GM18519 (cell line): ENCODE results near the gene ABHD17A.

Experiments
- ATAC-seq: cut with Tn5 transposase; IDR thresholded peaks from one replicate; pipeline ENCODE4 v1.9.1; 2021; ENCODE audit warnings: mild to moderate bottlenecking, moderate library complexity; ENCODE audit not compliant: unreplicated experiment, low FRiP score

Gene ABHD17A

DNA sequence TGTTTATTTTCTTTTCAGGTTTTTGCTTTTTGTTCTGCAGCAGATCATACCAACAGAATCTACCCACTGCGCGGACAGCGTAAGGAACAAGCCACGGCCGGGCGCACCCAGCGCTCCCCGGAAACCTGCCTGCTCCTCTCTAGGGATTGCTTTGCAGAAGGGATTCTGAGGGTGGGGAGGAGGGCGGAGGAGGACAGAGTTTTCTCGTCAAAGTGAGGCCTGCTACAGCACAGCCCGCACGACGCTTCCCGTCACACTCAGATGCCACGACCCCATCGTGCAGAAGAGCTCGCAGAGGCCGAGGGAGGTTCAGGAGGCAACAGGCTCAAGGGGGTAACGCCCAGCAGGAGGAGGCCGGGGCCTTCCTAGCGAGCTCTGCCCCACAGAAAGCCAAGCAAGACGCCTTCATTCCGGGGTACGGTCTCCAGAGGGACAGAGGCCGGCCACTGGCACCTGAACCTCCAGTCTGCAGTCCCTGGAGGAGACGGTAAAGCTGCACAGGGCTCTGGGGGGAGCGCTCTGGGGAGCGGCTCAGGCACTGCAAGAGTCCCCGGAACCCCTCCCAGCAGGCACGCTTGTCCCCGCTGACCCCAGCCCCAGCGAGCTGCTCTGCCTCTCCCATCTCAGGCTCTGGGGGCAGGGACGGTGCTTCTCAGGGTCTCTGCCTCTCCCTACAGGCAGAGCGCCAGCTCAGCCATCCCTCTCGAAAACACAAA, 43.9 kb downstream of the ABHD17A start:
- no peak for ATAC-seq

DNA sequence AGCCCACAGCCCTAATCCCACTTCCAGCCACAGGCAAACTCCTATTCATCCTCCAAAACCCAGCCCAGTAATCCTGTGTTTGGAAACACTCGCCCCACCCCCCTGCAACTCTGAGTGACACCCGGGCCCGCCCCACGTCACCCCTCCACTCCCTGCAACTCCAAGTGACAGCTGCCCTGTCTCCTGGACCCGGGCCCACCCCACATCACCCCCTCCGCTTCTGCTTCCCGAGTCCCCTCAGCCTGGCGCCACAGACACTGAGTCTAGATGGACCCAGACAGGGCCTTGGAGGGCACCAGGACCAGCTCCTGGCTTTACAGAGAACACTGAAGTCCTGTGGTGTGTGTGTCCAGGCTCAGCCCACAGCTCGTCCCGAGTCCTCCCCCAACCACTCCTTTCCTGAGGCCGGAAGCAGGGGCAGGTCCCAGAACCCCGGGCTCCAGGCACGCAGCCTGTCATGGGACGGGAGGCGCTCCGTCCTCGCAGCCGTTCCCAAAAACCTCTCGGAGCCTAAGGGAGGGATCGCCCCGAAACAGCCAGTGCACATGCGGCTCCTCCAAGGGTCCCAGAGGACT, 44.7 kb downstream of the ABHD17A start:
- ATAC-seq = no peak

DNA sequence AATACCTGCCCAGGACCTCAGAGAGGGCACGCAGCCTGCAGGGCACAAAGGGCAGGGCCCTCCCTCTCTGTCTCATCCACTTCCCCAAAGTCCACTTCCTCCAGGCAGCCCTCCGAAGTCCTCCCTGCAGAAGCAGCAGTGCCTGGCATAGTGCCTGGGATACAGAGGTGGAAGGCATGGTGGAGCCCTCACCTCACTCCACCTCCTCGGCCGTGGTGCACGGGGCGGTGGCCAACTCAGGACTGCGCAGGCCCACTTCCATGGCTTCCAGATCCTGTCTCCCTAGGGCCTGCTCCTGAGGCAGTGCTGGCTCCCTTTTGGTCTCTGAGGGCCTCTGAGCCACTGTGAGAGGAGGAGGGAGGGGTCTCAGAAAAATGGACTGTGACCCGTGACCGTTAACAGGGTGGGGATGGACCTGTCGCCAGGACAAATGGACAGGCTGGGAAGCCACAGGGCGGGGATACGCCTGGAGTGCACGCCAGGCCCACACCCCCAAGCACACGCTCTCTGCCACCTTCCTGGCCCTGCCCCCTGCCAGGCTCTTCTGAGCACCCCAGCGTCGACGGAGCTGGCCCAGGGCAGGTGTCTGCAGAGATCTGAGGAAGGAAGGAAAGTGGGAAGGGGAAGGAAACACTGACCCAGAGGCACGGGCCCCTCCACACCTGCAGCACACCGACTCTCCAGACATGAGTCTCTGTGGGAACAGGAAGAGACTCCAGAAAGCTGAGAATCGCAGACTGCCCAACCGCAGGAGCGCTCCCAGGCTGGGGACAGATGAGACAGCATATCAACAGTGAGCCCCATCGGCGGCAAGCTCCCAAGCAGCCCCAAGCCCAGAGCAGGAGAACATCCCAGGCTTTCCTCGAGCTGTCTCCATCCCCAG, 45.4 kb downstream of the ABHD17A start:
- no peak for ATAC-seq

DNA sequence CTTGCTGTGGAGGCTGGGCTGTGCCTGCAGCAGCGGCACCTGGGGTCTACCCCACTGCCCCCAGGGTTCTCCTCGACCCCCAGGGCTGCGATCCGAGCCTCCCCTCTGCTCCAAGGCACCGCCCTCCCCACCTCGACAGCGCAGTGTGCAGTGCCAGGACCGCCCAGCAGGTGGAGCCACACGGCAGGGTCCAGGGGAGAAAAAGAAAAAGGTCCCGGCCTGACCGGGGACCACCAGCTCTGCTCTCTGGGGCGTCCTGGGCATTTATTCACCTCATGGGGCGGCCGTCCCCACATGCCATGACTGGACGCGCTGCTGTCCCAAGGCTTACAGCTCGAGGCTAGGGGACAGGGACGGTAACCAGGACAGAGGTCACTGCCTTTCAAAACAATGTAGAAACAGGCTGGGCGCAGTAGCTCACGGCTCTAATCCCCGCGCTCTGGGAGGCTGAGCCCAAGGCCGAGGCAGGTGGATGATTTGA, 47.6 kb downstream of the ABHD17A start:
- no peak for ATAC-seq

DNA sequence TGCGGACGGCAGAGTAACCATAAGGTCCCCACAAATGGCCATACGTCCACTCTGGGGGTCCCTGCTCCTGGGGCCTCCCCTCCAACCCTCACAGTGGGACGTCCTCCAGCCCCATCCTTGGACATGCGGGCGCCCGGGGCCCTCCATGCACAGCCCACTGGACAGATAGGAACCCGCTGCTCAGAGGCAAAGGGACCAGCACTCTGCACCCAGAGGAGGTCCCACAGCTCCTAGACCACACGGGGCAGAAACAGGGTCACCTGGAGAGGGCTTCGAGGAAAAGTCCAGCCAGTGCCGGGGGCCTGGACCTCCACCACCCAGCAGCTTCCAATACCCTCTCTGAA, 48.1 kb downstream of the ABHD17A start:
- no peak for ATAC-seq

DNA sequence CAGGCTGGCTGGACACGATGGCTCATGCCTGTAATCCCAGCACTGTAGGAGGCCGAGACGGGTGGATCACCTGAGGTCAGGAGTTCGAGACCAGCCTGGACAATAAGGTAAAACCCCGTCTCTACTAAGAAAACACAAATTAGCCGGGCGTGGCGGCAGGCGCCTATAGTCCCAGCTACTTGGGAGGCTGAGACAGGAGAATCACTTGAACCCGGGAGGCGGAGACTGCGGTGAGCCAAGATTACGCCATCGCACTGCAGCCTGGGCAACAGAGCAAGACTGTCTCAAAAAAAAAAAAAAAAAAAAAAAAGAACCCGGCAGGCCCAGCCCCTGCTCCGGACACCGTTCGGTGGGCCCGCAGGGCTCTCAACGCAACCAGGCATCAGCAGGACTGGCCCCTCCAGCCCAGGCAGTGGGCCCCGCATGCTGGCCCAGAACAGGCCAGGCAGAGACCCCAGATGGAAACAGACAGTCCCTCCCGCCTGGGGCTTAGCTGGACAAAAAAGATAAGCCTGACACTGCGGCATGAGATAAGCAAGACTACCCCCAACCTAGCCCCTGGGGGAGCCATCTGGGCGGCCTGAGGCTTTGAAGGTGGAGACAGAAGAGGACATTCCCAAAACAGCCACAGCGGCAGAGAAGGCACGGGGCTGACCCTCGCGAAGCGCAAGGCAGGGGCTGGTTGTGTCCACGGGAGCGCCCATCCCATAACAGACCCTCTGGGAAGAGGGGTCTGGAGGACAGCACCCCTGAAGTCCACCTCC, 48.7 kb downstream of the ABHD17A start:
- ATAC-seq = no peak

DNA sequence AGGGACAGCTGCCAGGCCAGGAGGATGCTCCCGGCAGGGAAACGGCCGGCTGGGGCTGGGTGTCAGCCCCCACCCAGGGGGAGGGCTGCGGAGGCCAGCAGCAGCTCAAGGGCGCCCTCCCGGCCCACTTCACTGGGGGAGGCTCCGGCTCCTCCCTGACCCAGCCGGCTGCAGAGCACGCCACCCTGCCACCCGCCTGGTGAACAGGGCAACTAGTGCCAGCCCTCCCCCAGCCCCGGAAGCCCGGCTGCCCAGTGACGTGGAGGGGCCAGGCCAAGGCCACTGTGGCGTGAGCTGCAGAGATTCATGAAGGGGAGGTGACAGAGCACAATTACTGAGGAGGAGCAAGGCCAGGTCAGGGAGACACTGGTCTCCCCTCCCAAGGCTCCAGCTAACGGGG, 51.8 kb downstream of the ABHD17A start:
- no peak for ATAC-seq

DNA sequence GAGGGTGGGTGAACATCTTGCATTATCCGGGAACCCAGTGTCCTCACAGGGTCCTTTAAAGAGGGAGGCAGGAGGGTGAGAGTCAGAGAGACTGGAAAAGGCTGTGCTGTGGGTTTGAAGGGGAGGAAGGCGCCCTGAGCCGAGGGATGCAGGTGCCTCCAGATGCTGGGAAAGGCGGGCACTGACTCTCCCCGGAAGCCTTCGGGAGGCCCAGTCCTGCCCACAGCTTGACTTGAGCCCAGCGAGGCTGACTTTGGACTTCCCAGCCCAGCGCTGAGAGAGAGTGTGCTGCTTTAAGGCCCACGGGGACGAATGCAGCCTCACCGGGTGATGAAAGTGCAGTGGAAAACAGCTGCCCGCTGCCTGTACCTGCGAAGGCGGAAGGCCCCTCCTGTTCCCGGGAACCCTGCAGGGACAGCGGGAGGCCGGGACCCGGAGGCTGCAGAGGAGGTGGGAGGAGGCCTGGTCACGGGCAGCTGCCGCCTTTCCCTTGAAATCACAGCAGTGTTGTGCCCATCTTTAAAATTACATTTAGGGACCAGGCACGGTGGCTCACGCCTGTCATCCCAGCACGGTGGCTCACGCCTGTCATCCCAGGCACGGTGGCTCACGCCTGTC, 53.1 kb downstream of the ABHD17A start:
- no peak for ATAC-seq

DNA sequence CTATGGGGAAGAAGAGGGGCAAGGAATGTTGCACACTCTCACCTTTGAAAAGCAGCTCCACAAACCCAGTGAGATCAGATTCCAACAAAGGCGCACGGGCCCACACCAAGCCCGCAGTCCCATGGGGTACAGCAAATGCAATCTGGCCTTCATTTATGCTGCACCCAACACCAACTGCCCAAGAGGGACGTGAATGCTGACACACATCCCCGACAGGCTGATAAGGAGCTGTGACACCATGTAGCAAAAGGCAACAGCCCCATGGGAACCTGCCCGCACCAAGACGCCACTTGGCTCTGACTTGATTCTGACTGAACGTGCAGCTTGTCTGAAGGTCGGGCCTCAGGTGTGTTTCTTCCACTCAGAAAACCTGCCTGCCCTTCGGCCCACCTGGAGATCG, 54.3 kb downstream of the ABHD17A start:
- ATAC-seq = no peak

DNA sequence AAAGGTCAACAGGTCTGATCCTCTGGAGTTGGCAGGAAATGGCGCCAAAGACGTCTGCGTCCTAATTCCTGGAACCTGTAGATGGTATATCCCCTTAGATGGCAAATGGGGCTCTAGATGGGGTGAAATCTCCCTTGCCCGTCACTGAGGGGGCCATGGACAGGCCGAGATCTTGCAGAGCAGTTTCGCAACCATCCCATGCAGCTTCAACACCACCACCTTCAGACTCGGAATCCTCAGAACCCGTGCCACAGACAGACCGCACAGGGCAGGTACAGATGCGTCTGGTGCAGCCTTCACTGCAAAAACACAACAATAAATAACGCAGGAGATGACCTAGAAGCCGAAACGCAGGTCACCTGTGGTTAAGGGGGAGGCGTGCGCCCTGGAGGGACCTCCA, 54.7 kb downstream of the ABHD17A start:
- ATAC-seq = no peak

DNA sequence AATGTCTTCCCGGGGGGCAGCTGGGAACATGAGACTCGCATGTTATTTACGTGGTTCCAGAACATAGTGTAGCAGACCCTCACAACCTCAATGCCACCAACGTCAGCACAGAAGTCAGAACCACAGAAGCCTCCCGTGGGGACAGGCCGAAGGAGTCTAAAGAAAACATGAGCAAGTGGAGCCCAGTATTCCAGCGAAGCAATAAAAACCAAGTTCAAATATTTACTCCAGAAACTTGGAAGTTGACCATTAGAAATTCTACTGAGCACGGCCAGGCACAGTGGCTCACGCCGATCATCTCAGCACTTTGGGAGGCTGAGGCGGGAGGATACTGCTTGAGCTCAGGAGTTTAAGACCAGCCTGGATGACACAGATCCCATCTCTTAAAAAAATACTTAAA, 55.3 kb downstream of the ABHD17A start:
- no peak for ATAC-seq

DNA sequence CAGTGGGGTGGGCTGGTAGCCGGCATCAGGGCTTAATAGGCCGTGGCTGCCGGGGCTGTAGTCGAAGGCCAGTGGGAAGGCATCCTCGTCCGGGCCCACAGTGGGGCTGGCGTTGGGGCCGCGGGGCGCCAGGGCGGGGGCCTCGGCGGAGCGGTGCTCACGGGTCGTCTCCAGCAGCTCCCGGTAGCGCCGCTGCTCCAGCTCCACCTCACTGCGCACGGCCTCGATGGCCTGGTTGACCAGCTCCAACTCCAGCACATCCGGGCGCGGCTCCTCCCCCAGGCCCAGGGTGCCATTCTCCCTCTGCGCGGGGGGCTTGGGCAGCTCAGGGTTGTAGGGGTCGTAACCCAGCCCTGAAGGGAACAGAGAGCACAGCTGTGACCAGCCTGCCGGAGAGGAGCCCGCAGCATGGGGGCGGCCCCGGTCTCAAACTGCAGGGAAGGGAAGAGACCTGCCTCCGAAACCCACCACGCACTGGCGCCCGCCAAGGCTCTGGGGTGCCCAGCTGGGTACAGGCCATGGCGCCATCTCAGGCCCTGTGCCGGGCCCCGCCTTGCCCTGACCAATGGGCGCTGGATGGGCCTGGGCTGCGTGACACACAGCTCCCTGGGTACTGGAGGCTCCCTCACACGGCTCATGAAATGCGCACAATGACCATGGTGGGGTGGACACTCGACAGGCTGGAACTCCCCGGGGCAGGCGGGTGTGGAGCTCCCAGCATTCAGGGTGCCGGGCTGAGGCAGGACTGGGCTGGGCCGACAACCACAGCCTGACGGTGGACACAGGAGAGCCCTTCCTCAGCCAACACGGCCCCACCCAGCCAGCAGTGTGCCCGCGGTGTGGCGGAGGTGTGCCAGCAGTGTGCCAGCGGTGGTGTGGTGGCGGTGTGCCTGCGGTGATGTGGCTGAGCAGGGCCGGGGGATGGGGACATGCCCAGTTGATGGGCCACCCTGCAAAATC, 56.7 kb downstream of the ABHD17A start:
- no peak for ATAC-seq

DNA sequence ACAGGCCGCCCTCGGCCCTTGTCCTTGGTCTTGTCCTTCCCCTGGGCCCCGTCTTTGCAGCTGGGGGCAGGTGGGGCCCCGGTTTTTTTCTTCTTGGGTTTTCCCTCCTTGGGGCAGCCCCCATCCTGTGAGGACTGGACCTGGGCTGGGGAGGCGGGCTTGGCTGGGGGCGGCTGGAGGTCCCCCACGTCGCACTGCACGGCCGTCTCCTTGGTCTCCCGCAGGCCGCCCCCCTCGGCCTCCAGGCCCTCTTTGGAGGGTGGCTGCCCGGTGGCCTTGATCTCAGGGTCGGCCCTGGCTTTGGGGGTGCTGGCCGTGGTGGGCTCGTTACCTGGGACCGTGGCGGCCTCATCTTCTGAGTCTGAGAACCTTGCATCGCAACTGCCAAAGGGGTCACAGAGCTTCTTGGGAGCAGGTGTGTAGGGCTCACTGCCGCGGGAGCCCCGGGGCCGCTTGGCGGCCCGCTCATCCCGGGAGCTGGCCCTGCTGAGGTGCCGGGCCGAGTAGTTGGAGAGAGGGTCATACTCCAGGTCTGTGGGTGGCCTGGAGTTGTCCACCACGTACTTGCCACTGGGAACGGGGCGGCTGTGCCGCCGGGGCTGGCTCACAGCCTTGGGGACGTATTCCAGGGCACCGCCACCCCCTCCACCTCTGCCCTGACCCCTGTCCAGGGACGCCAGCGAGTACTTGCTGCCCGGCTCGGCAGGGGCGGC, 57.6 kb downstream of the ABHD17A start:
- no peak for ATAC-seq
